HCT116 (cell line): Measurements from ENCODE around the gene LCLAT1.

Experiments used
- CTCF ChIP-seq, 3 experiments: fragments of 200-600 bp in 1 of 3; sonication (generic) in 1 of 3; IDR thresholded peaks in 2 of 3; conservative IDR thresholded peaks in 1 of 3; 2 replicates each; pipeline ENCODE4 v1.5.1; 2012 to 2017; ENCODE audit warnings: low read depth in 2 of 3, low read length in 2 of 3, antibody characterized with exemption in 1 of 3, borderline replicate concordance in 1 of 3, control low read depth in 1 of 3, mild to moderate bottlenecking in 1 of 3, mixed read lengths in 1 of 3, mixed run types in 1 of 3, moderate library complexity in 1 of 3; ENCODE audit not compliant: insufficient read depth in 1 of 3
- EGR1 ChIP-seq: IDR thresholded peaks from 2 replicates; pipeline ENCODE4 v1.6.1; 2012; ENCODE audit warnings: low read depth
- ELF1 ChIP-seq: IDR thresholded peaks from 2 replicates; pipeline ENCODE4 v1.6.1; 2012; ENCODE audit warnings: low read depth, borderline replicate concordance
- EZH2 ChIP-seq: fragments of 200-600 bp; sonication (generic); IDR thresholded peaks from 2 replicates; pipeline ENCODE4 v1.6.1; 2017; ENCODE audit warnings: antibody characterized with exemption, mixed run types
- EZH2phosphoT487 ChIP-seq: fragments of 200-600 bp; IDR thresholded peaks from 2 replicates; pipeline ENCODE4 v1.6.1; 2018; ENCODE audit warnings: antibody characterized with exemption, borderline replicate concordance
- FOSL1 ChIP-seq: IDR thresholded peaks from 2 replicates; pipeline ENCODE4 v1.6.1; 2012; ENCODE audit warnings: low read depth
- MAX ChIP-seq: IDR thresholded peaks from 2 replicates; pipeline ENCODE4 v1.6.1; 2012
- POLR2A ChIP-seq: IDR thresholded peaks from 2 replicates; pipeline ENCODE4 v1.7.0; 2011; ENCODE audit warnings: borderline replicate concordance; ENCODE audit not compliant: insufficient read depth, insufficient read length; ENCODE audit errors: extremely low read depth
- POLR2AphosphoS5 ChIP-seq: IDR thresholded peaks from 2 replicates; pipeline ENCODE4 v1.6.1; 2011; ENCODE audit warnings: mild to moderate bottlenecking, low read depth, low read length, moderate library complexity
- YY1 ChIP-seq: IDR thresholded peaks from 2 replicates; pipeline ENCODE4 v1.6.1; 2011; ENCODE audit warnings: low read length, low read depth, moderate library complexity, mild to moderate bottlenecking; ENCODE audit not compliant: insufficient replicate concordance; ENCODE audit errors: extremely low read depth

GRCh38 chr2:30503695-30504052, 56.6 kb downstream of the LCLAT1 start:
- TF ChIP-seq EZH2phosphoT487 (no peak), CTCF (IDR thresholded peaks at IDR 0.05 in 2 of 3, conservative IDR thresholded peaks at IDR 0.05 in 1 of 3; ENCODE audit: borderline replicate concordance in 1 of 3, insufficient read depth in 1 of 3, low read depth in 2 of 3, low read length in 2 of 3) (no peak), YY1 (no peak), POLR2A (no peak), ELF1 (no peak), EZH2 (no peak), POLR2AphosphoS5 (no peak), FOSL1 (no peak), MAX (no peak), EGR1 (no peak)
